ENCODE results near the gene TMEM150A. TPM values are rescaled to one million over a fixed set of nuclear protein-coding genes. Genes with fewer than 3 reads are reported as not detected.

The TMEM150A gene
- 0.46 TPM in 1 of 2 replicates, not detected in the other for polyA plus RNA-seq

GRCh38 chr2:85602476-85603234 lies at the start of gene TMEM150A:
Gene TMEM150A (minus strand): TSS chr2:85602698. CDS start chr2:85601948, 750 bp downstream.

DNA sequence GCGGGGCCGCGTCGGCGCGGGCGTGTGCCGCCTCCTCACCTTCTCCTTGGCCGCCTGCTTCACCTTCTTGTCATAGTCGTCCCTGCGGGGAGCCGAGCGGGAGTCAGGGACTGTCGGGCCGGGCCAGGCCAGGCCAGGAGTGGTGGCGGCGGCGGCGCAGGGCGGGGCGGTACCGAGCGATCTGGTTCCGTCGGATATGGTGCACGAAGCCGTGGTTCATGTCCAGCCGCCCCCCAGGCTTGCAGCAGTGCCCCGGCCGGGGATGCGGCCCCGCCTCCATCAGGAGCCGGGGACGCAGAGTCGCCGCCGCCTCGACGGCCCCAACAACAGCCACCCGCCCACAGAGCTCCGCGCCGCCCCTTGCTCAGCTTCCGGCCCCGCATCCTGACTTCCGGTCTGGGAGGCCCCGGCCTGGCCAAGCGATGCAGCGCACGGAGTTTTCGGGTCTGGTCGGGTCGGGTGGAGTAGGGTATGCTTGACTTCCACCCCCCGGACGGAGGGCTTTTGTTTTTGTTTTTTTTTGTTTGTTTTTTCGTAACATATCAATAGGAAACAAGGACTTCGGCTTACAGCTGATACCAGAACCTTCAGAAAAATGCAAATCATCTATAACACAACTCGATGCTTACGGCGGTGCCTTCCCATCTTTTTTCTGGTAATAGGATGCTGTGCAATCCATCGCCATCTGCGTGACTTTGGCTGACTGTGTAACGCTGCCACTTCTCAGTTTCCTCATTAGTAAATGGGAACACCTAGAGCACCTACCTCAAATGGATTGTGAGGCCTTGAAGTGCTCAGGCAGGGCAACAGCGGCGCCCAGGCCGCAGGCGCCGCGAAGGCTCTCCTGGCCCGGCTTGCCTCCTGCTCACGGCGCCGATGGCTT lies 9.4 kb upstream of the TMEM150A start, which contains the start of gene C2orf68:
Gene C2orf68, minus strand, starts transcription at position 362 of the 883 bp plus-strand sequence. Its CDS starts 82 bp downstream, at position 280.

GRCh38 chr2:85595301-85596025 lies 7.0 kb downstream of the TMEM150A start, which contains the start of gene RNF181:
Gene RNF181 (plus strand): TSS chr2:85595745. CDS start chr2:85595764, 19 bp downstream.

GRCh38 chr2:85584354-85584856 lies 18.1 kb downstream of the TMEM150A start, which contains the start of gene VAMP5:
Gene VAMP5 (plus strand): TSS chr2:85584431. CDS start chr2:85584491, 60 bp downstream.

DNA sequence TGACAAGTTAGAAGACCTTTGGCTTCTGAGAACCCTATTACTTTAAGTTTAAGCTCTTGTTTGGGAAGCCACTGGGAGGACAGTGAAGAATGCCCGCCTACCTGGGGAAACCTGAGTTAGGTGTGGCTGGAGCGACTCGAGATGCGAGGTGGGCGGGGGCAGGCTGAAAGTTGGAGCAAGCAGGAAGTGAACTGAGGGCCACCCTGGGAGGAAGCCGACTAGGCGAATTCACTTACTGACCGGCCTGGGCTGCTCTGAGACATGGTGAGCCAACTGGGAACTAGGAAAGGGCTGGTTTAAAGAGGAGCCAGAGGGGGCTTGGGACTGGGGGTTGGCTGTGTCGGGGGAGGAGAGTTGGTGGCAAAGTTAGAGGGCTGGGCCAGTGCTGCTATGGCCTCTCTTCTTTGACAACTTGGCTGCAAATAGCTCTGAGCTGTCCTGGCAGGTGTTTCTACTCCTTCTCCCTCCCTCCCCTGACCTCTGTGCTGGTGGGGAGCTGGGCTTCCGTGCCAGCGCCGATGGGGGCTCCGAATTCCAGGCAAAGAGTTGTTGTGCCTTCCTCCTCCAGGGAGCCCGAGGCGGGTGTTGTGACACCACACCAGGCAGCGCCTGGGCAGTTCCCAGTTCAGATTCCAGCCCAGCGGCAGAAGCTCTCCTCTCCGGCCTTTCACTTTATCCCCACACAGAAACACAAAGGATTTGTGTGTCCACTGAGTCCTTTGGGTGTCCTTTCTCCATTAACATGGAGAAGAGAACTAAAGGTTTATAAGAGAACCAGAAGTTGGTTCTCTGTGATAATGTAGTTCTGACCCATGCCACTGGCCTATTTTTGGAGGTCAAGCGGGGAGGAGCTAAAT lies 24.9 kb downstream of the TMEM150A start, which contains the start of gene VAMP8:
Gene VAMP8, plus strand, starts transcription at position 201 of the 857 bp plus-strand sequence. Its CDS starts 61 bp downstream, at position 262.

GRCh38 chr2:85561280-85562212 lies 41.0 kb downstream of the TMEM150A start, which contains the start of gene GGCX:
Gene GGCX (minus strand): TSS chr2:85561493. CDS start chr2:85561428, 65 bp downstream.

Other genes with a start within 250 kb of the TMEM150A start
- 7.1 and 8.2 TPM in 2 replicates for gene RETSAT, start 248.2 kb downstream of the TMEM150A start, polyA plus RNA-seq
- gene ELMOD3, start 247.9 kb downstream of the TMEM150A start, polyA plus RNA-seq, result 2.1 and 4.9 TPM in 2 replicates
- 0.65 TPM in 1 of 2 replicates, not detected in the other for gene CAPG, start 192.3 kb downstream of the TMEM150A start, polyA plus RNA-seq
- not detected in 2 replicates for gene SH2D6, start 184.0 kb downstream of the TMEM150A start, polyA plus RNA-seq
- gene MAT2A, start 63.5 kb downstream of the TMEM150A start, polyA plus RNA-seq, result 56.5 and 69.3 TPM in 2 replicates
- 14.1 and 36.9 TPM in 2 replicates for gene GGCX, start 41.2 kb downstream of the TMEM150A start, polyA plus RNA-seq
- gene VAMP8, start 25.1 kb downstream of the TMEM150A start, polyA plus RNA-seq, result 1.6 and 7.8 TPM in 2 replicates
- gene VAMP5, start 18.3 kb downstream of the TMEM150A start, polyA plus RNA-seq, result 8.0 and 12.1 TPM in 2 replicates
- 243 and 314 TPM in 2 replicates for gene RNF181, start 7.0 kb downstream of the TMEM150A start, polyA plus RNA-seq
- gene C2orf68, start 9.4 kb upstream of the TMEM150A start, polyA plus RNA-seq, result 2.0 and 3.1 TPM in 2 replicates
- gene USP39, start 13.5 kb upstream of the TMEM150A start, polyA plus RNA-seq, result 23.5 and 28.5 TPM in 2 replicates
- not detected in 2 replicates for gene SFTPB, start 65.5 kb upstream of the TMEM150A start, polyA plus RNA-seq
- not detected in 2 replicates for gene GNLY, start 91.7 kb upstream of the TMEM150A start, polyA plus RNA-seq
- not detected in 2 replicates for gene ATOH8, start 151.3 kb upstream of the TMEM150A start, polyA plus RNA-seq

All from Purkinje cell (primary cell).